ENCODE data around the gene NAALADL2.
"Not testable (repeated sequence)": the region's sequence is repeated elsewhere in the genome, so short reads cannot be mapped to it uniquely, and the experiment has no call there.

The NAALADL2 gene

GRCh38 chr3:175478301-175478700 lies 619.2 kb downstream of the NAALADL2 start:
- no peak for DNase-seq (ENCODE audit: low read depth, low spot score)

- no peak for DNase-seq (ENCODE audit: low read depth, low spot score)
Observed at GRCh38 chr3:175479175-175479574, 620.0 kb downstream of the NAALADL2 start.

- DNase-seq (ENCODE audit: low read depth, low spot score): no peak
Observed at GRCh38 chr3:175479800-175480199, 620.7 kb downstream of the NAALADL2 start.

- DNase-seq (ENCODE audit: low read depth, low spot score): no peak
Observed at GRCh38 chr3:175484666-175485065, 625.5 kb downstream of the NAALADL2 start.

GRCh38 chr3:175485436-175485835 lies 626.3 kb downstream of the NAALADL2 start:
- no peak for DNase-seq (ENCODE audit: low read depth, low spot score)

GRCh38 chr3:175486255-175486654 lies 627.1 kb downstream of the NAALADL2 start:
- no peak for DNase-seq (ENCODE audit: low read depth, low spot score)

- no peak for DNase-seq (ENCODE audit: low read depth, low spot score)
Observed at GRCh38 chr3:175489406-175489805, 630.3 kb downstream of the NAALADL2 start.

GRCh38 chr3:175493301-175493700 lies 634.2 kb downstream of the NAALADL2 start:
- no peak for DNase-seq (ENCODE audit: low read depth, low spot score)

- no peak for DNase-seq (ENCODE audit: low read depth, low spot score)
Observed at GRCh38 chr3:175495331-175495730, 636.2 kb downstream of the NAALADL2 start.

- no peak for DNase-seq (ENCODE audit: low read depth, low spot score)
Observed at GRCh38 chr3:175502155-175502554, 643.0 kb downstream of the NAALADL2 start.

- peak; percentile 62 for DNase-seq (ENCODE audit: low read depth, low spot score)
Observed at GRCh38 chr3:175511219-175511785, 652.2 kb downstream of the NAALADL2 start.

- DNase-seq (ENCODE audit: low read depth, low spot score): no peak
Observed at GRCh38 chr3:175512700-175513099, 653.6 kb downstream of the NAALADL2 start.

GRCh38 chr3:175518459-175518858 lies 659.3 kb downstream of the NAALADL2 start:
- DNase-seq (ENCODE audit: low read depth, low spot score): no peak

GRCh38 chr3:175521406-175521805 lies 662.3 kb downstream of the NAALADL2 start:
- no peak for DNase-seq (ENCODE audit: low read depth, low spot score)

- DNase-seq (ENCODE audit: low read depth, low spot score): no peak
Observed at GRCh38 chr3:175526191-175526590, 667.1 kb downstream of the NAALADL2 start.

GRCh38 chr3:175526609-175527280 lies 667.6 kb downstream of the NAALADL2 start:
- DNase-seq (ENCODE audit: low read depth, low spot score): no peak

- DNase-seq (ENCODE audit: low read depth, low spot score): not testable (repeated sequence)
Observed at GRCh38 chr3:175528693-175529092, 669.6 kb downstream of the NAALADL2 start.

- DNase-seq (ENCODE audit: low read depth, low spot score): no peak
Observed at GRCh38 chr3:175535351-175535750, 676.2 kb downstream of the NAALADL2 start.

GRCh38 chr3:175546115-175546514 lies 687.0 kb downstream of the NAALADL2 start:
- DNase-seq (ENCODE audit: low read depth, low spot score): no peak

GRCh38 chr3:175552929-175553328 lies 693.8 kb downstream of the NAALADL2 start:
- DNase-seq (ENCODE audit: low read depth, low spot score): no peak

- no peak for DNase-seq (ENCODE audit: low read depth, low spot score)
Observed at GRCh38 chr3:175554801-175555200, 695.7 kb downstream of the NAALADL2 start.

- DNase-seq (ENCODE audit: low read depth, low spot score): no peak
Observed at GRCh38 chr3:175558261-175558660, 699.1 kb downstream of the NAALADL2 start.

- DNase-seq (ENCODE audit: low read depth, low spot score): no peak
Observed at GRCh38 chr3:175564363-175564762, 705.2 kb downstream of the NAALADL2 start.

- no peak for DNase-seq (ENCODE audit: low read depth, low spot score)
Observed at GRCh38 chr3:175571096-175571495, 712.0 kb downstream of the NAALADL2 start.
